ENCODE measurements around the gene MBD5.

Gene MBD5

GRCh38 chr2:148028781-148029180, 7.9 kb downstream of the MBD5 start:
- no peaks in the 10 kb centered on the region for H3K36me3 Mint-ChIP-seq (ENCODE audit: insufficient read depth)
- no peaks in the 10 kb centered on the region for H3K27me3 Mint-ChIP-seq
- H3K4me1 Mint-ChIP-seq = peaks cover 26% of the 10 kb centered on the region
- H3K9me3 Mint-ChIP-seq = no peaks in the 10 kb centered on the region
- ATAC-seq (replicated peaks; ENCODE audit: extremely low read depth, poor library complexity, severe bottlenecking) = no peak
- no peak overlapping the region for H3K4me3 Mint-ChIP-seq
- H3K27ac Mint-ChIP-seq (ENCODE audit: low read depth) = no peak overlapping the region
- no peak for DNase-seq (ENCODE audit: low spot score in 2 of 2)

GRCh38 chr2:148031152-148031551, 10.3 kb downstream of the MBD5 start:
- Mint-ChIP-seq H3K4me1 (peaks cover 17% of the 10 kb centered on the region), H3K9me3 (no peaks in the 10 kb centered on the region), H3K27ac (ENCODE audit: low read depth) (no peak overlapping the region)

GRCh38 chr2:148032215-148032614, 11.3 kb downstream of the MBD5 start:
- no peaks in the 10 kb centered on the region for H3K27me3 Mint-ChIP-seq
- H3K9me3 Mint-ChIP-seq = no peaks in the 10 kb centered on the region
- DNase-seq (ENCODE audit: low spot score in 2 of 2) (no peak), ATAC-seq (replicated peaks; ENCODE audit: extremely low read depth, poor library complexity, severe bottlenecking) (no peak)
- H3K36me3 Mint-ChIP-seq (ENCODE audit: insufficient read depth) = no peaks in the 10 kb centered on the region
- H3K4me3 Mint-ChIP-seq = no peak overlapping the region
- H3K4me1 Mint-ChIP-seq = peaks cover 17% of the 10 kb centered on the region
- no peak overlapping the region for H3K27ac Mint-ChIP-seq (ENCODE audit: low read depth)

More at GRCh38 chr2:148031152-148031551, 10.3 kb downstream of the MBD5 start:
- DNase-seq (ENCODE audit: low spot score in 2 of 2) (no peak), ATAC-seq (replicated peaks; ENCODE audit: extremely low read depth, poor library complexity, severe bottlenecking) (no peak)
- Mint-ChIP-seq H3K4me3 (no peak overlapping the region), H3K27me3 (no peaks in the 10 kb centered on the region), H3K36me3 (ENCODE audit: insufficient read depth) (no peaks in the 10 kb centered on the region)

GRCh38 chr2:148039783-148040182, 18.9 kb downstream of the MBD5 start:
- H3K27ac Mint-ChIP-seq (ENCODE audit: low read depth) = no peak overlapping the region
- H3K27me3 Mint-ChIP-seq = no peaks in the 10 kb centered on the region
- ATAC-seq (replicated peaks; ENCODE audit: extremely low read depth, poor library complexity, severe bottlenecking) = no peak
- H3K36me3 Mint-ChIP-seq (ENCODE audit: insufficient read depth) = no peaks in the 10 kb centered on the region
- no peak for DNase-seq (ENCODE audit: low spot score in 2 of 2)
- H3K4me3 Mint-ChIP-seq = no peak overlapping the region
- H3K4me1 Mint-ChIP-seq = peaks cover 6% of the 10 kb centered on the region
- H3K9me3 Mint-ChIP-seq = no peaks in the 10 kb centered on the region

- Mint-ChIP-seq H3K36me3 (ENCODE audit: insufficient read depth) (no peaks in the 10 kb centered on the region), H3K4me1 (peaks cover 17% of the 10 kb centered on the region), H3K9me3 (no peaks in the 10 kb centered on the region), H3K27me3 (no peaks in the 10 kb centered on the region), H3K4me3 (no peak overlapping the region), H3K27ac (ENCODE audit: low read depth) (no peak overlapping the region)
- DNase-seq (ENCODE audit: low spot score in 2 of 2) = no peak
- ATAC-seq (replicated peaks; ENCODE audit: extremely low read depth, poor library complexity, severe bottlenecking) = no peak
Observed at GRCh38 chr2:148042219-148042618, 21.3 kb downstream of the MBD5 start.

- ATAC-seq (replicated peaks; ENCODE audit: extremely low read depth, poor library complexity, severe bottlenecking) (no peak), DNase-seq (ENCODE audit: low spot score in 2 of 2) (no peak)
- H3K4me1 Mint-ChIP-seq = peaks cover 34% of the 10 kb centered on the region
- H3K27me3 Mint-ChIP-seq = no peaks in the 10 kb centered on the region
- H3K27ac Mint-ChIP-seq (ENCODE audit: low read depth) = no peak overlapping the region
- H3K36me3 Mint-ChIP-seq (ENCODE audit: insufficient read depth) = no peaks in the 10 kb centered on the region
- no peaks in the 10 kb centered on the region for H3K9me3 Mint-ChIP-seq
- no peak overlapping the region for H3K4me3 Mint-ChIP-seq
Observed at GRCh38 chr2:148044322-148044721, 23.4 kb downstream of the MBD5 start.

GRCh38 chr2:148046802-148047201, 25.9 kb downstream of the MBD5 start:
- no peaks in the 10 kb centered on the region for H3K36me3 Mint-ChIP-seq (ENCODE audit: insufficient read depth)
- H3K4me1 Mint-ChIP-seq = peaks cover 46% of the 10 kb centered on the region
- no peak overlapping the region for H3K4me3 Mint-ChIP-seq
- DNase-seq (ENCODE audit: low spot score in 2 of 2) (no peak), ATAC-seq (replicated peaks; ENCODE audit: extremely low read depth, poor library complexity, severe bottlenecking) (no peak)
- H3K27ac Mint-ChIP-seq (ENCODE audit: low read depth) = peak overlapping the region; percentile 12
- no peaks in the 10 kb centered on the region for H3K9me3 Mint-ChIP-seq
- no peaks in the 10 kb centered on the region for H3K27me3 Mint-ChIP-seq

- H3K27me3 Mint-ChIP-seq = no peaks in the 10 kb centered on the region
- ATAC-seq (replicated peaks; ENCODE audit: extremely low read depth, poor library complexity, severe bottlenecking) (no peak), DNase-seq (ENCODE audit: low spot score in 2 of 2) (no peak)
- H3K9me3 Mint-ChIP-seq = no peaks in the 10 kb centered on the region
- H3K4me3 Mint-ChIP-seq = no peak overlapping the region
- peaks cover 2% of the 10 kb centered on the region for H3K36me3 Mint-ChIP-seq (ENCODE audit: insufficient read depth)
- peaks cover 60% of the 10 kb centered on the region for H3K4me1 Mint-ChIP-seq
- H3K27ac Mint-ChIP-seq (ENCODE audit: low read depth) = no peak overlapping the region
Observed at GRCh38 chr2:148048475-148049221, 27.8 kb downstream of the MBD5 start.

- H3K27ac Mint-ChIP-seq (ENCODE audit: low read depth) = no peak overlapping the region
- H3K27me3 Mint-ChIP-seq = no peaks in the 10 kb centered on the region
- DNase-seq (ENCODE audit: low spot score in 2 of 2) (no peak), ATAC-seq (replicated peaks; ENCODE audit: extremely low read depth, poor library complexity, severe bottlenecking) (no peak)
- no peaks in the 10 kb centered on the region for H3K9me3 Mint-ChIP-seq
- H3K36me3 Mint-ChIP-seq (ENCODE audit: insufficient read depth) = peaks cover 2% of the 10 kb centered on the region
- H3K4me3 Mint-ChIP-seq = no peak overlapping the region
- H3K4me1 Mint-ChIP-seq = peaks cover 60% of the 10 kb centered on the region
Observed at GRCh38 chr2:148049284-148049683, 28.4 kb downstream of the MBD5 start.

- no peaks in the 10 kb centered on the region for H3K9me3 Mint-ChIP-seq
- no peak overlapping the region for H3K27ac Mint-ChIP-seq (ENCODE audit: low read depth)
- peaks cover 49% of the 10 kb centered on the region for H3K4me1 Mint-ChIP-seq
- no peak for DNase-seq (ENCODE audit: low spot score in 2 of 2)
- ATAC-seq (replicated peaks; ENCODE audit: extremely low read depth, poor library complexity, severe bottlenecking) = no peak
- no peak overlapping the region for H3K4me3 Mint-ChIP-seq
- no peaks in the 10 kb centered on the region for H3K27me3 Mint-ChIP-seq
- H3K36me3 Mint-ChIP-seq (ENCODE audit: insufficient read depth) = peaks cover 5% of the 10 kb centered on the region
Observed at GRCh38 chr2:148052687-148053086, 31.8 kb downstream of the MBD5 start.

GRCh38 chr2:148058641-148059040, 37.8 kb downstream of the MBD5 start:
- Mint-ChIP-seq H3K9me3 (no peaks in the 10 kb centered on the region), H3K27me3 (no peaks in the 10 kb centered on the region), H3K4me3 (no peak overlapping the region), H3K4me1 (peaks cover 5% of the 10 kb centered on the region), H3K27ac (ENCODE audit: low read depth) (no peak overlapping the region), H3K36me3 (ENCODE audit: insufficient read depth) (peaks cover 5% of the 10 kb centered on the region)
- DNase-seq (ENCODE audit: low spot score in 2 of 2) = no peak
- no peak for ATAC-seq (replicated peaks; ENCODE audit: extremely low read depth, poor library complexity, severe bottlenecking)

GRCh38 chr2:148063633-148064032, 42.7 kb downstream of the MBD5 start:
- ATAC-seq (replicated peaks; ENCODE audit: extremely low read depth, poor library complexity, severe bottlenecking) (no peak), DNase-seq (ENCODE audit: low spot score in 2 of 2) (no peak)
- H3K9me3 Mint-ChIP-seq = no peaks in the 10 kb centered on the region
- H3K27me3 Mint-ChIP-seq = no peaks in the 10 kb centered on the region
- H3K4me1 Mint-ChIP-seq = peaks cover 5% of the 10 kb centered on the region
- H3K36me3 Mint-ChIP-seq (ENCODE audit: insufficient read depth) = peaks cover 4% of the 10 kb centered on the region
- no peak overlapping the region for H3K27ac Mint-ChIP-seq (ENCODE audit: low read depth)
- H3K4me3 Mint-ChIP-seq = no peak overlapping the region

GRCh38 chr2:148065936-148066335, 45.0 kb downstream of the MBD5 start:
- Mint-ChIP-seq H3K9me3 (no peaks in the 10 kb centered on the region), H3K27me3 (no peaks in the 10 kb centered on the region), H3K27ac (ENCODE audit: low read depth) (no peak overlapping the region), H3K4me3 (no peak overlapping the region), H3K4me1 (peaks cover 11% of the 10 kb centered on the region), H3K36me3 (ENCODE audit: insufficient read depth) (peaks cover 1% of the 10 kb centered on the region)
- ATAC-seq (replicated peaks; ENCODE audit: extremely low read depth, poor library complexity, severe bottlenecking) (no peak), DNase-seq (ENCODE audit: low spot score in 2 of 2) (no peak)

All from central memory CD8-positive, alpha-beta T cell (primary cell).